NCI-H1092 treated with DMSO at 0.1 percent for 48 hours (cell line): ENCODE data around the gene ETV6.
"Not testable (repeated sequence)": the region's sequence is repeated elsewhere in the genome, so short reads cannot be mapped to it uniquely, and the experiment has no call there.

ENCODE experiments used
- DNase-seq: peaks from one replicate; lab custom pipeline; 2025; lab: John Stamatoyannopoulos, UW

ETV6 gene

GRCh38 chr12:11668611-11669010, 19.1 kb downstream of the ETV6 start:
- no peak for DNase-seq

- DNase-seq: no peak
These were observed 19.9 kb downstream of the ETV6 start for GRCh38 chr12:11669348-11669747.

GRCh38 chr12:11672256-11673191, 23.1 kb downstream of the ETV6 start:
- no peak for DNase-seq

GRCh38 chr12:11673666-11674461, 24.4 kb downstream of the ETV6 start:
- no peak for DNase-seq

- no peak for DNase-seq
These were observed 25.5 kb downstream of the ETV6 start for GRCh38 chr12:11674894-11675390.

- DNase-seq: no peak
These were observed 26.6 kb downstream of the ETV6 start for GRCh38 chr12:11676052-11676451.

- DNase-seq: no peak
These were observed 27.6 kb downstream of the ETV6 start for GRCh38 chr12:11677093-11677492.

- DNase-seq: no peak
These were observed 28.3 kb downstream of the ETV6 start for GRCh38 chr12:11677752-11678151.

GRCh38 chr12:11678781-11679180, 29.3 kb downstream of the ETV6 start:
- no peak for DNase-seq

GRCh38 chr12:11681207-11681606, 31.7 kb downstream of the ETV6 start:
- DNase-seq: no peak

- not testable (repeated sequence) for DNase-seq
These were observed 32.2 kb downstream of the ETV6 start for GRCh38 chr12:11681695-11682094.

GRCh38 chr12:11684393-11684792, 34.9 kb downstream of the ETV6 start:
- DNase-seq: no peak

- no peak for DNase-seq
These were observed 35.3 kb downstream of the ETV6 start for GRCh38 chr12:11684811-11685210.

- no peak for DNase-seq
These were observed 35.8 kb downstream of the ETV6 start for GRCh38 chr12:11685316-11685715.

- no peak for DNase-seq
These were observed 36.2 kb downstream of the ETV6 start for GRCh38 chr12:11685716-11686115.

GRCh38 chr12:11686120-11686519, 36.6 kb downstream of the ETV6 start:
- DNase-seq: no peak

GRCh38 chr12:11687528-11687927, 38.1 kb downstream of the ETV6 start:
- no peak for DNase-seq

GRCh38 chr12:11688379-11688778, 38.9 kb downstream of the ETV6 start:
- DNase-seq: no peak

GRCh38 chr12:11688831-11689230, 39.4 kb downstream of the ETV6 start:
- DNase-seq: no peak

GRCh38 chr12:11689591-11690186, 40.2 kb downstream of the ETV6 start:
- peak; percentile 28 for DNase-seq

- DNase-seq: no peak
These were observed 43.6 kb downstream of the ETV6 start for GRCh38 chr12:11693067-11693466.

GRCh38 chr12:11693601-11694000, 44.1 kb downstream of the ETV6 start:
- no peak for DNase-seq
